K562 (cell line): ENCODE data around the gene WLS. TPM values are rescaled to one million over a fixed set of nuclear protein-coding genes. Genes with fewer than 3 reads are reported as not detected.

Experiments used
- ATAC-seq: fragments of 200-7000 bp; cut with Tn5 transposase; 3 replicates; pipeline ENCODE4 v1.9.1; 2020; ENCODE audit warnings: moderate library complexity
- BruUV-seq: library from RNA; stranded (reverse); fragments of 400-500 nt; replicated peaks from 2 replicates; lab custom pipeline; 2021; lab: Mats Ljungman, UMichigan
- CTCF ChIA-PET: fragments of 300-600 bp; formaldehyde crosslinking; extraction: SDS; loops from one replicate; lab custom pipeline; 2021; ENCODE audit warnings: low intra/inter-chr PET ratio; lab: Yijun Ruan, JAX
- POLR2A ChIA-PET: fragments of 300-600, 350-650 bp; sonication (Branson Sonifier 250); formaldehyde crosslinking; extraction: SDS; loops from one replicate; lab custom pipeline; 2021; ENCODE audit warnings: antibody characterized with exemption, inconsistent platforms; lab: Yijun Ruan, JAX
- DNase-seq, 4 experiments: peaks; one replicate each; pipeline versions ENCODE4 v3.0.0 to v3.0.0-alpha.2; 2011 to 2018; ENCODE audit warnings: low spot score in 3 of 4, mixed read lengths in 3 of 4; ENCODE audit errors: extremely low read depth in 1 of 4
- FAIRE-seq: peaks from 2 replicates; lab custom pipeline; 2011; peaks lifted over from hg19 to GRCh38; lab: Jason Lieb, UNC
- H2AFZ ChIP-seq: 2 replicates; pipeline ENCODE4 v1.6.0; 2011; ENCODE audit warnings: low read depth, low read length, control low read depth, inconsistent platforms
- H3K27ac ChIP-seq: fragments of 200-600 bp; 3 replicates; pipeline ENCODE4 v1.8.0; 2011; ENCODE audit warnings: low read depth, mild to moderate bottlenecking, control low read depth, inconsistent platforms, low read length, moderate library complexity, mixed read lengths; ENCODE audit errors: extremely low read depth
- H3K27me3 ChIP-seq, 2 experiments: fragments of 300-600 bp in 1 of 2; 2 replicates in 1 of 2; 3 replicates in 1 of 2; pipeline versions ENCODE4 v1.6.0 to v1.8.0; 2011; ENCODE audit warnings: inconsistent platforms in 2 of 2, low read length in 2 of 2, mild to moderate bottlenecking in 1 of 2, mixed read lengths in 1 of 2, moderate library complexity in 1 of 2; ENCODE audit not compliant: control insufficient read depth in 2 of 2, insufficient read depth in 2 of 2
- H3K36me3 ChIP-seq: fragments of 300-600 bp; 3 replicates; pipeline ENCODE4 v1.8.0; 2011; ENCODE audit warnings: mild to moderate bottlenecking, low read length, inconsistent platforms; ENCODE audit not compliant: control insufficient read depth, insufficient read depth
- H3K4me1 ChIP-seq, 2 experiments: fragments of 200-600 bp in 1 of 2; replicated peaks in 1 of 2; 2 replicates in 1 of 2; 3 replicates in 1 of 2; pipeline versions ENCODE4 v1.5.1 to v1.8.0; 2011; ENCODE audit warnings: inconsistent platforms in 2 of 2, low read length in 2 of 2, mild to moderate bottlenecking in 1 of 2, mixed read lengths in 1 of 2, moderate library complexity in 1 of 2; ENCODE audit not compliant: control insufficient read depth in 2 of 2, insufficient read depth in 2 of 2
- H3K4me2 ChIP-seq: 2 replicates; pipeline ENCODE4 v1.6.1; 2011; ENCODE audit warnings: low read length, control low read depth, inconsistent platforms, mixed read lengths; ENCODE audit not compliant: insufficient read depth
- H3K4me3 ChIP-seq: fragments of 200-600 bp; sonication (generic), shearing (Covaris generic); 2 replicates; pipeline ENCODE4 v1.5.1; 2016; ENCODE audit warnings: control low read depth, inconsistent platforms
- H3K79me2 ChIP-seq: fragments of 200-600 bp; 3 replicates; pipeline ENCODE4 v1.8.0; 2011; ENCODE audit warnings: low read length, inconsistent platforms; ENCODE audit not compliant: control insufficient read depth, insufficient read depth
- H3K9ac ChIP-seq, 2 experiments: 2 replicates each; pipeline versions ENCODE4 v1.6.0 to v1.6.1; 2011; ENCODE audit warnings: low read depth in 2 of 2, low read length in 2 of 2, control low read depth in 1 of 2, inconsistent platforms in 1 of 2, mild to moderate bottlenecking in 1 of 2, mixed read lengths in 1 of 2; ENCODE audit not compliant: insufficient read depth in 1 of 2
- H3K9me1 ChIP-seq: one replicate; pipeline ENCODE4 v1.6.0; 2011; ENCODE audit warnings: inconsistent platforms, mild to moderate bottlenecking, low read length, moderate library complexity; ENCODE audit not compliant: control insufficient read depth, insufficient read depth
- H3K9me3 ChIP-seq: replicated peaks from 2 replicates; pipeline ENCODE4 v1.5.1; 2011; ENCODE audit warnings: low read depth, low read length, inconsistent platforms; ENCODE audit not compliant: control insufficient read depth, insufficient read depth
- H4K20me1 ChIP-seq: replicated peaks from 2 replicates; pipeline ENCODE4 v1.6.1; 2011; ENCODE audit warnings: low read length, inconsistent platforms, mixed read lengths; ENCODE audit not compliant: control insufficient read depth, insufficient read depth
- CBX5 ChIP-seq: IDR thresholded peaks from 2 replicates; pipeline ENCODE4 v1.6.1; 2014; ENCODE audit warnings: low read depth, borderline replicate concordance
- RREB1 ChIP-seq: fragments of 250-450 bp; sonication (Bioruptor Pico); IDR thresholded peaks from 2 replicates; pipeline ENCODE4 v1.4.0; 2020
- WGBS: fragments of 100-300 bp; shearing (Covaris generic); methylation state at CpG from one replicate; pipeline ENCODE4 v1.1.6; 2016; ENCODE audit warnings: low coverage, mixed read lengths; ENCODE audit not compliant: insufficient coverage; ENCODE audit errors: missing lambda C conversion rate; 5-methylcytosine and 5-hydroxymethylcytosine counted together
- in situ Hi-C: fragments of 300-500 bp; cut with MboI; formaldehyde crosslinking; loops from 4 replicates; pipeline ENCODE4 v1.15.0; 2018; ENCODE audit warnings: inconsistent platforms, mixed read lengths
- intact Hi-C: fragments of 100-400 bp; cut with micrococcal nuclease; formaldehyde crosslinking; loops from 2 replicates; pipeline ENCODE4 v1.14.2; 2022
- polyA plus RNA-seq, 8 experiments: library from polyadenylated mRNA; depleted of rRNA in 4 of 8; stranded (reverse) in 5 of 8; unstranded in 3 of 8; fragments of >200 nt; fragmentation: Nextera tagmentation in 2 of 8; fragmentation: Illumina TruSeq in 1 of 8; extraction: Ambion mirVana in 2 of 8; extraction: Trizol in 1 of 8; gene quantifications; 2 replicates each; pipeline versions ENCODE4 v1.2.1 to v1.2.3, GENCODE V29; 2011 to 2014; ENCODE audit warnings: inconsistent platforms in 1 of 8, missing spikeins in 1 of 8
- total RNA-seq, 7 experiments: library from RNA; depleted of rRNA in 6 of 7; stranded (reverse); fragments of >200 nt in 6 of 7; fragmentation: Illumina TruSeq in 2 of 7; extraction: Trizol in 2 of 7; gene quantifications; 2 replicates each; pipeline versions ENCODE4 v1.2.1 to v1.2.3, GENCODE V29; 2011 to 2021; ENCODE audit warnings: low replicate concordance in 1 of 7

WLS gene
- total and polyA plus RNA-seq, 9 of the 15 experiments (the other 6 are each of a cell fraction or from before 2014, with no cell fraction given): 0.47 TPM; not detected in 8

DNA sequence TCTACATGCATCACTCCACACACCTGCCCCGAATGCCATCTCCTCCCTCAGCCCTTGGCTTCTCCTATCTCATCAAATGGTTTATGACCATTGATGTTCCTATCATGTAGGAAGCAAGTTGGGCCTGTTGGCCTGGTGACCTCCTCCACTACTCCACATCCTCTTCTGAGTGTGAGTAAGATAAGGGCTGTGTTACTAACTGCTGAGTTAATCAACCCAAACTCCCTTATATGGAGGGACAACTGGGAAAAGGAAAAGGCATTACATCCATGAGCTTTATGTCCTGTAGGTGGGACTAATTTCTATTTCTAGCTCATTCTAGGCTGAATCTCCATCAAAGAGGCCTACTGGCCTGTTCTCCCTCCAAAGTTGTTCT lies 57.6 kb downstream of the WLS start:
- POLR2A ChIA-PET: interaction anchor here (1.1 to 1.4 kb wide), 2 partner anchors 13 to 20 kb away, joined by 4 read pairs; no protein-coding TSS in a partner anchor
- FAIRE-seq: no peak
- no peaks in the 10 kb centered on the region for H3K27me3 ChIP-seq
- TF ChIP-seq RREB1 (CRISPR knock-in tag) (peak; percentile 79; the same call in 1 of the 2 replicates), CBX5 (no peak)
- TF ChIP-seq, all 486 proteins: peak for 1
- no peak for DNase-seq
- Histone ChIP-seq H3K27ac (no peak overlapping the region), H3K9me3 (no peaks in the 10 kb centered on the region), H3K4me1 (no peaks in the 10 kb centered on the region), H3K9me1 (no peaks in the 10 kb centered on the region), H2AFZ (no peak overlapping the region), H3K4me2 (no peak overlapping the region), H3K4me3 (no peak overlapping the region), H3K79me2 (no peaks in the 10 kb centered on the region), H3K36me3 (no peaks in the 10 kb centered on the region), H4K20me1 (no peaks in the 10 kb centered on the region), H3K9ac (no peak overlapping the region)
- WGBS: 0% methylated on average over 1 of the region's 1 CpG
- CTCF ChIA-PET: no interaction called here
- in situ Hi-C loops (no loop called here), intact Hi-C loops (no loop called here)
- no TSS peak for BruUV-seq
- ATAC-seq: no peak
